NCI-H524 treated with DMSO at 0.1 percent for 48 hours (cell line): ENCODE measurements around the gene NPHS1.
"Not testable (repeated sequence)": the region's sequence is repeated elsewhere in the genome, so short reads cannot be mapped to it uniquely, and the experiment has no call there.

Experiments
- DNase-seq: peaks from one replicate; lab custom pipeline; 2025; lab: John Stamatoyannopoulos, UW

Gene NPHS1

GRCh38 chr19:35852029-35852780 lies at the start of gene NPHS1:
Gene NPHS1, minus strand, starts transcription at chr19:35852504. Its CDS starts 667 bp downstream, at chr19:35851837.
- DNase-seq: no peak

- no peak for DNase-seq
Measured at GRCh38 chr19:35901055-35901644, 48.8 kb upstream of the NPHS1 start.

- peak; percentile 36 for DNase-seq
Measured at GRCh38 chr19:35899547-35900214, 47.4 kb upstream of the NPHS1 start.

GRCh38 chr19:35898499-35898809 lies 46.1 kb upstream of the NPHS1 start:
- no peak for DNase-seq

GRCh38 chr19:35897706-35898451 lies 45.6 kb upstream of the NPHS1 start:
- no peak for DNase-seq

GRCh38 chr19:35896643-35897040 lies 44.3 kb upstream of the NPHS1 start:
- no peak for DNase-seq

GRCh38 chr19:35895911-35896642 lies 43.8 kb upstream of the NPHS1 start:
- DNase-seq: no peak

- DNase-seq: no peak
Measured at GRCh38 chr19:35894342-35894741, 42.0 kb upstream of the NPHS1 start.

GRCh38 chr19:35891819-35892218 lies 39.5 kb upstream of the NPHS1 start:
- DNase-seq: not testable (repeated sequence)

GRCh38 chr19:35890113-35890650 lies 37.9 kb upstream of the NPHS1 start:
- DNase-seq: no peak

GRCh38 chr19:35889370-35890112 lies 37.2 kb upstream of the NPHS1 start:
- no peak for DNase-seq

- no peak for DNase-seq
Measured at GRCh38 chr19:35888398-35888797, 36.1 kb upstream of the NPHS1 start.

GRCh38 chr19:35887197-35887596 lies 34.9 kb upstream of the NPHS1 start:
- DNase-seq: no peak

GRCh38 chr19:35885904-35886303 lies 33.6 kb upstream of the NPHS1 start:
- DNase-seq: no peak

- DNase-seq: no peak
Measured at GRCh38 chr19:35885225-35885738, 33.0 kb upstream of the NPHS1 start.

GRCh38 chr19:35883882-35884281 lies 31.6 kb upstream of the NPHS1 start:
- no peak for DNase-seq

GRCh38 chr19:35882114-35882832 lies 30.0 kb upstream of the NPHS1 start:
- peak; percentile 87 for DNase-seq

GRCh38 chr19:35879770-35880317 lies 27.5 kb upstream of the NPHS1 start:
- DNase-seq: no peak

GRCh38 chr19:35879068-35879467 lies 26.8 kb upstream of the NPHS1 start:
- DNase-seq: no peak
